Measurements from ENCODE around the gene TSHZ2.

GRCh38 chr20:53247468-53248103, 275.4 kb downstream of the TSHZ2 start:
- no peak for TF ChIP-seq IRF2 (CRISPR knock-in tag; IDR thresholded peaks at IDR 0.05; ENCODE audit: borderline replicate concordance, low read depth)
- no peak for TF ChIP-seq USF1 (CRISPR knock-in tag; IDR thresholded peaks at IDR 0.05)
- TF ChIP-seq CTCF (IDR thresholded peaks at IDR 0.05): no peak
- no peak for TF ChIP-seq NFYB (CRISPR knock-in tag; conservative IDR thresholded peaks at IDR 0.05; ENCODE audit: low read depth)

Data from WTC11 (cell line).